Fibroblast of skin of back (primary cell): ENCODE data around the gene ATE1.
A peak's percentile ranks its signal among the peaks of the same experiment; 100 is the strongest.
"Not testable (repeated sequence)": the region's sequence is repeated elsewhere in the genome, so short reads cannot be mapped to it uniquely, and the experiment has no call there.

Source experiments
- DNase-seq: peaks from one replicate; pipeline ENCODE4 v3.0.0-alpha.2; 2013

The ATE1 gene

GRCh38 chr10:121734589-121735045 is 193.2 kb downstream of the ATE1 start:
- DNase-seq, result peak; percentile 31

GRCh38 chr10:121732656-121733445 is 195.0 kb downstream of the ATE1 start:
- DNase-seq, result no peak

GRCh38 chr10:121732172-121732571 is 195.7 kb downstream of the ATE1 start:
- DNase-seq, result no peak

- no peak for DNase-seq
Measured at GRCh38 chr10:121724282-121724681, 203.5 kb downstream of the ATE1 start.

GRCh38 chr10:121722665-121723064 is 205.2 kb downstream of the ATE1 start:
- DNase-seq, result peak; percentile 8

- no peak for DNase-seq
Measured at GRCh38 chr10:121721257-121721656, 206.6 kb downstream of the ATE1 start.

- DNase-seq, result no peak
Measured at GRCh38 chr10:121715969-121716368, 211.9 kb downstream of the ATE1 start.

GRCh38 chr10:121715076-121715475 is 212.8 kb downstream of the ATE1 start:
- DNase-seq, result no peak

GRCh38 chr10:121713486-121713885 is 214.3 kb downstream of the ATE1 start:
- DNase-seq, result no peak

- DNase-seq, result no peak
Measured at GRCh38 chr10:121710971-121711370, 216.9 kb downstream of the ATE1 start.

- no peak for DNase-seq
Measured at GRCh38 chr10:121710207-121710606, 217.6 kb downstream of the ATE1 start.

GRCh38 chr10:121709675-121710073 is 218.2 kb downstream of the ATE1 start:
- DNase-seq, result no peak

GRCh38 chr10:121708728-121709674 is 218.8 kb downstream of the ATE1 start:
- DNase-seq, result no peak

- DNase-seq, result peak; percentile 94
Measured at GRCh38 chr10:121702351-121703320, 225.2 kb downstream of the ATE1 start.

GRCh38 chr10:121700416-121700815 is 227.4 kb downstream of the ATE1 start:
- DNase-seq, result no peak

GRCh38 chr10:121699703-121700102 is 228.1 kb downstream of the ATE1 start:
- not testable (repeated sequence) for DNase-seq

- no peak for DNase-seq
Measured at GRCh38 chr10:121698902-121699301, 228.9 kb downstream of the ATE1 start.

- DNase-seq, result no peak
Measured at GRCh38 chr10:121698336-121698735, 229.5 kb downstream of the ATE1 start.

- DNase-seq, result peak; percentile 14
Measured at GRCh38 chr10:121696854-121697253, 231.0 kb downstream of the ATE1 start.

GRCh38 chr10:121695731-121696464 is 231.9 kb downstream of the ATE1 start:
- no peak for DNase-seq

- DNase-seq, result no peak
Measured at GRCh38 chr10:121694966-121695643, 232.7 kb downstream of the ATE1 start.
